H9 (cell line): ENCODE results near the gene CACNA1I. TPM values are rescaled to one million over a fixed set of nuclear protein-coding genes. Genes with fewer than 3 reads are reported as not detected.
A peak's percentile ranks its signal among the peaks of the same experiment; 100 is the strongest.

Source experiments
- DNase-seq: peaks from one replicate; pipeline ENCODE4 v3.0.0-alpha.2; 2017
- H2AFZ ChIP-seq: one replicate; pipeline ENCODE4 v1.6.1; 2013; ENCODE audit warnings: mild to moderate bottlenecking, low read length, control low read depth, moderate library complexity
- H2AK5ac ChIP-seq: 2 replicates; pipeline ENCODE4 v1.6.1; 2013; ENCODE audit warnings: low read length, control low read depth, mixed read lengths; ENCODE audit not compliant: insufficient read length
- H2BK120ac ChIP-seq: one replicate; pipeline ENCODE4 v1.6.1; 2013; ENCODE audit warnings: low read depth, mild to moderate bottlenecking, low read length, control low read depth, inconsistent platforms; ENCODE audit not compliant: poor library complexity, severe bottlenecking
- H2BK12ac ChIP-seq: 2 replicates; pipeline ENCODE4 v1.6.1; 2013; ENCODE audit warnings: low read length, control low read depth, mixed read lengths, low read depth; ENCODE audit not compliant: insufficient read length
- H2BK15ac ChIP-seq: 2 replicates; pipeline ENCODE4 v1.6.1; 2013; ENCODE audit warnings: low read depth, low read length, control low read depth
- H2BK20ac ChIP-seq: one replicate; pipeline ENCODE4 v1.6.1; 2013; ENCODE audit warnings: low read depth, mild to moderate bottlenecking, low read length, control low read depth, inconsistent platforms; ENCODE audit not compliant: poor library complexity, severe bottlenecking
- H2BK5ac ChIP-seq: 2 replicates; pipeline ENCODE4 v1.6.1; 2013; ENCODE audit warnings: low read length, control low read depth, mixed read lengths; ENCODE audit not compliant: insufficient read length
- H3K14ac ChIP-seq: 2 replicates; pipeline ENCODE4 v1.6.1; 2013; ENCODE audit warnings: low read length, control low read depth; ENCODE audit not compliant: insufficient read depth
- H3K18ac ChIP-seq: 2 replicates; pipeline ENCODE4 v1.6.1; 2013; ENCODE audit warnings: low read depth, mild to moderate bottlenecking, mixed read lengths, low read length, control low read depth; ENCODE audit not compliant: insufficient read length
- H3K23ac ChIP-seq: 2 replicates; pipeline ENCODE4 v1.6.1; 2013; ENCODE audit warnings: low read length, control low read depth, mixed read lengths, low read depth; ENCODE audit not compliant: insufficient read length
- H3K23me2 ChIP-seq: 2 replicates; pipeline ENCODE4 v1.6.1; 2013; ENCODE audit warnings: low read depth, mild to moderate bottlenecking, mixed read lengths, low read length, control low read depth; ENCODE audit not compliant: insufficient read length, poor library complexity, severe bottlenecking
- H3K27ac ChIP-seq: 2 replicates; pipeline ENCODE4 v1.5.1; 2013; ENCODE audit warnings: low read length, control low read depth, mixed read lengths, low read depth; ENCODE audit not compliant: insufficient read length
- H3K27me3 ChIP-seq: 2 replicates; pipeline ENCODE4 v1.6.1; 2013; ENCODE audit warnings: low read length, control low read depth, inconsistent platforms; ENCODE audit not compliant: insufficient read depth
- H3K4ac ChIP-seq: 2 replicates; pipeline ENCODE4 v1.6.1; 2013; ENCODE audit warnings: low read depth, mild to moderate bottlenecking, control low read depth, inconsistent platforms, low read length, moderate library complexity
- H3K4me1 ChIP-seq: 2 replicates; pipeline ENCODE4 v1.6.1; 2013; ENCODE audit warnings: low read length, control low read depth, inconsistent platforms; ENCODE audit not compliant: insufficient read depth
- H3K4me2 ChIP-seq: 2 replicates; pipeline ENCODE4 v1.6.1; 2013; ENCODE audit warnings: low read length, control low read depth, mixed read lengths; ENCODE audit not compliant: insufficient read length, insufficient read depth
- H3K56ac ChIP-seq: 2 replicates; pipeline ENCODE4 v1.6.1; 2013; ENCODE audit warnings: low read depth, mild to moderate bottlenecking, mixed read lengths, low read length, control low read depth; ENCODE audit not compliant: insufficient read length
- H3K79me1 ChIP-seq: 2 replicates; pipeline ENCODE4 v1.6.1; 2013; ENCODE audit warnings: low read depth, mild to moderate bottlenecking, moderate library complexity, low read length, control low read depth, inconsistent platforms; ENCODE audit not compliant: insufficient read depth, poor library complexity, severe bottlenecking
- H3K79me2 ChIP-seq: 2 replicates; pipeline ENCODE4 v1.6.1; 2013; ENCODE audit warnings: low read length, control low read depth, inconsistent platforms; ENCODE audit not compliant: insufficient read depth
- H3K9ac ChIP-seq: 2 replicates; pipeline ENCODE4 v1.6.1; 2013; ENCODE audit warnings: low read length, control low read depth, mixed read lengths; ENCODE audit not compliant: insufficient read length; ENCODE audit errors: extremely low read depth
- H3K9me3 ChIP-seq: one replicate; pipeline ENCODE4 v1.6.1; 2013; ENCODE audit warnings: low read depth, low read length, inconsistent platforms; ENCODE audit not compliant: control insufficient read depth
- H3T11ph ChIP-seq: one replicate; pipeline ENCODE4 v1.6.1; 2013; ENCODE audit warnings: mild to moderate bottlenecking, low read length, control low read depth, inconsistent platforms
- H4K20me1 ChIP-seq: one replicate; pipeline ENCODE4 v1.6.1; 2013; ENCODE audit not compliant: control insufficient read depth, insufficient read length, insufficient read depth
- H4K5ac ChIP-seq: 2 replicates; pipeline ENCODE4 v1.6.1; 2013; ENCODE audit warnings: low read depth, mild to moderate bottlenecking, mixed read lengths, low read length, control low read depth; ENCODE audit not compliant: insufficient read length
- H4K8ac ChIP-seq: replicated peaks from 2 replicates; pipeline ENCODE4 v1.6.1; 2013; ENCODE audit warnings: low read length, control low read depth, mixed read lengths, low read depth; ENCODE audit not compliant: insufficient read length
- H4K91ac ChIP-seq: 2 replicates; pipeline ENCODE4 v1.6.1; 2013; ENCODE audit warnings: low read depth, mild to moderate bottlenecking, moderate library complexity, mixed read lengths, low read length, control low read depth; ENCODE audit not compliant: insufficient read length
- H3K27ac Mint-ChIP-seq, 3 experiments: 2 replicates in 2 of 3; 3 replicates in 1 of 3; pipeline ENCODE4 v1.8.0; 2020 to 2021; ENCODE audit warnings: mixed read lengths in 3 of 3, mild to moderate bottlenecking in 1 of 3, moderate library complexity in 1 of 3
- H3K27me3 Mint-ChIP-seq: 2 replicates; pipeline ENCODE4 v1.8.0; 2021; ENCODE audit warnings: low read depth, mild to moderate bottlenecking, moderate library complexity, mixed read lengths
- H3K36me3 Mint-ChIP-seq, 3 experiments: 2 replicates in 2 of 3; 3 replicates in 1 of 3; pipeline ENCODE4 v1.8.0; 2020 to 2021; ENCODE audit warnings: low read depth in 3 of 3, mixed read lengths in 3 of 3; ENCODE audit not compliant: insufficient read depth in 1 of 3
- H3K4me1 Mint-ChIP-seq, 2 experiments: 2 replicates each; pipeline ENCODE4 v1.8.0; 2020; ENCODE audit warnings: mixed read lengths in 2 of 2
- H3K4me3 Mint-ChIP-seq, 2 experiments: 2 replicates in 1 of 2; 3 replicates in 1 of 2; pipeline ENCODE4 v1.8.0; 2020 to 2021; ENCODE audit warnings: mild to moderate bottlenecking in 2 of 2, mixed read lengths in 2 of 2, moderate library complexity in 1 of 2
- H3K9me3 Mint-ChIP-seq, 2 experiments: 2 replicates in 1 of 2; 3 replicates in 1 of 2; pipeline ENCODE4 v1.8.0; 2020; ENCODE audit warnings: mild to moderate bottlenecking in 2 of 2, mixed read lengths in 2 of 2, moderate library complexity in 1 of 2
- WGBS: extraction: QIAGEN DNeasy Blood & Tissue Kit; methylation state at CpG from one replicate; pipeline ENCODE4 v1.1.7; 2013; ENCODE audit warnings: missing lambda C conversion rate, low lambda C conversion rate, mixed read lengths; ENCODE audit not compliant: insufficient read length; ENCODE audit errors: extremely low coverage; 5-methylcytosine and 5-hydroxymethylcytosine counted together
- total RNA-seq: library from RNA; stranded (reverse); gene quantifications from 2 replicates; pipeline ENCODE4 v1.2.1, GENCODE V29; 2021
- TF ChIP-seq, protein P1 (sequence below): fragments of 200-600 bp; sonication (generic); conservative IDR thresholded peaks from 3 replicates; pipeline ENCODE4 v1.8.0; 2021; ENCODE audit warnings: antibody characterized with exemption, mild to moderate bottlenecking

Gene CACNA1I
- total RNA-seq, 1 experiment from 2014 or later, result 0.50 TPM

DNA sequence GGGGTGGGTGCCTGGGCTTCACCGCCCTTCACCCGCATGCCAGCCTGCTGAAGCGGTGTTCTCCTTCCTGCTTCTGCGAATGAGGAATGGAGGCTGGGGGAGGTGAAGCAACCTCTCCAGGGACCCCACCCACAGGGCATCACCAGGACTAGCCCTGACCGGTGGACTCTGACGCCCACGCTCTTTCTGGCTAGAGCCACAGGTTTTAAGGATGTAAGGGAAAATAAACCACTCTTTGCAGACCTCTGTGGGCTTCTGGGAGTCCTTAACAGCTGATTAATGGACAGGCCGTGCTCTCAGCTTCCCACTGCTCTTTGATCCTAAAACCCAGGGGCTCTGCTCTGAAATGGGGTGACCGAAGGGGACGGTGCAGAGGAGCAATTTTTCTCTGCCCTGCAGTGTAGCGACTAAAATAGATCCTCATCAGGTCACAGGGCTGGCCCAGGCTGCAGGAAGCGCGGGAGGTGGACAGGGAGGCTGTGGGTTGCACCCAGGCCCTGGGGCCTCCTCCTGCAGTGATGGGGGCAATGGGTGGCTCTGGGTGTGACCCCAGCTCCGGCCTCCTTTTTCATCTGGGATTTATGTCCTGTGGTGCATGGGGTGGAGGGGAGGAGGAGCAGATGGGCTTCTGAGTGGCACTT lies 127.4 kb downstream of the CACNA1I start:
- no peaks in the 10 kb centered on the region; the same call in 1 of the 2 replicates for H3K4me1 ChIP-seq
- H3K23ac ChIP-seq, result no peak overlapping the region
- H3K79me1 ChIP-seq, result no peaks in the 10 kb centered on the region
- H3T11ph ChIP-seq, result no peak overlapping the region
- Mint-ChIP-seq H3K36me3 (no peaks in the 10 kb centered on the region), H3K27me3 (peaks cover 9% of the 10 kb centered on the region), H3K4me3 (no peak overlapping the region), H3K4me1 (peaks cover 0 to 9% of the 10 kb centered on the region in 2 experiments; a peak in 2 of 4 replicates), H3K9me3 (no peaks in the 10 kb centered on the region), H3K27ac (peak overlapping the region in 1 of 3 experiments; percentile 35; a peak in 1 of 7 replicates)
- no peaks in the 10 kb centered on the region for H3K27me3 ChIP-seq
- H4K8ac ChIP-seq, result no peak overlapping the region
- no peak overlapping the region for H3K56ac ChIP-seq
- H2BK5ac ChIP-seq, result no peak overlapping the region
- TF ChIP-seq, protein P1, sequence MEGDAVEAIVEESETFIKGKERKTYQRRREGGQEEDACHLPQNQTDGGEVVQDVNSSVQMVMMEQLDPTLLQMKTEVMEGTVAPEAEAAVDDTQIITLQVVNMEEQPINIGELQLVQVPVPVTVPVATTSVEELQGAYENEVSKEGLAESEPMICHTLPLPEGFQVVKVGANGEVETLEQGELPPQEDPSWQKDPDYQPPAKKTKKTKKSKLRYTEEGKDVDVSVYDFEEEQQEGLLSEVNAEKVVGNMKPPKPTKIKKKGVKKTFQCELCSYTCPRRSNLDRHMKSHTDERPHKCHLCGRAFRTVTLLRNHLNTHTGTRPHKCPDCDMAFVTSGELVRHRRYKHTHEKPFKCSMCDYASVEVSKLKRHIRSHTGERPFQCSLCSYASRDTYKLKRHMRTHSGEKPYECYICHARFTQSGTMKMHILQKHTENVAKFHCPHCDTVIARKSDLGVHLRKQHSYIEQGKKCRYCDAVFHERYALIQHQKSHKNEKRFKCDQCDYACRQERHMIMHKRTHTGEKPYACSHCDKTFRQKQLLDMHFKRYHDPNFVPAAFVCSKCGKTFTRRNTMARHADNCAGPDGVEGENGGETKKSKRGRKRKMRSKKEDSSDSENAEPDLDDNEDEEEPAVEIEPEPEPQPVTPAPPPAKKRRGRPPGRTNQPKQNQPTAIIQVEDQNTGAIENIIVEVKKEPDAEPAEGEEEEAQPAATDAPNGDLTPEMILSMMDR, result no peak
- H3K4me2 ChIP-seq, result no peak overlapping the region
- no peaks in the 10 kb centered on the region for H3K9me3 ChIP-seq
- no peak overlapping the region for H3K27ac ChIP-seq
- peaks cover 3% of the 10 kb centered on the region for H4K20me1 ChIP-seq
- no peaks in the 10 kb centered on the region for H3K79me2 ChIP-seq
- no CpG with 5 or more reads among the region's 14 CpGs for WGBS
- no peak overlapping the region for H3K9ac ChIP-seq
- H2BK120ac ChIP-seq, result no peak overlapping the region
- H3K18ac ChIP-seq, result no peak overlapping the region
- H2AK5ac ChIP-seq, result no peak overlapping the region
- H2BK15ac ChIP-seq, result no peak overlapping the region
- H3K4ac ChIP-seq, result no peak overlapping the region
- H4K91ac ChIP-seq, result no peak overlapping the region
- H2BK12ac ChIP-seq, result no peak overlapping the region
- no peak overlapping the region for H2AFZ ChIP-seq
- no peaks in the 10 kb centered on the region for H3K23me2 ChIP-seq
- no peak for DNase-seq
- H3K14ac ChIP-seq, result no peak overlapping the region; the same call in 1 of the 2 replicates
- H2BK20ac ChIP-seq, result no peak overlapping the region
- no peak overlapping the region for H4K5ac ChIP-seq
